Kidney (tissue), 14 donors: ENCODE measurements around the gene OTOG. TPM values are rescaled to one million over a fixed set of nuclear protein-coding genes. Genes with fewer than 3 reads are reported as not detected.

Experiments
- DNase-seq, 5 donors: peaks; one replicate each; pipeline ENCODE4 v3.0.0-alpha.2; 2013 to 2020
- FAIRE-seq: peaks from 2 replicates; lab custom pipeline; 2012; peaks lifted over from hg19 to GRCh38; lab: Jason Lieb, UNC
- H3K27ac ChIP-seq, 2 donors: one replicate each; pipeline ENCODE4 v1.7.0; 2013; ENCODE audit warnings: low read depth in 2 of 2, low read length in 2 of 2, inconsistent platforms in 1 of 2
- H3K27me3 ChIP-seq: one replicate; pipeline ENCODE4 v1.7.1; 2013; ENCODE audit warnings: low read length, inconsistent platforms; ENCODE audit not compliant: control insufficient read depth, insufficient read depth
- H3K36me3 ChIP-seq, 3 donors: one replicate each; pipeline versions ENCODE4 v1.7.0 to v1.7.1; 2013; ENCODE audit warnings: low read length in 3 of 3, control low read depth in 1 of 3, inconsistent platforms in 1 of 3; ENCODE audit not compliant: insufficient read depth in 3 of 3, control insufficient read depth in 2 of 3
- H3K4me1 ChIP-seq, 3 donors: one replicate each; pipeline versions ENCODE4 v1.7.0 to v1.7.1; 2013; ENCODE audit warnings: low read length in 3 of 3, inconsistent platforms in 1 of 3, low read depth in 1 of 3; ENCODE audit not compliant: control insufficient read depth in 2 of 3, insufficient read depth in 2 of 3
- H3K4me3 ChIP-seq, 3 donors: one replicate each; pipeline versions ENCODE4 v1.7.0 to v1.8.1; 2013; ENCODE audit warnings: low read length in 3 of 3, control low read depth in 1 of 3, inconsistent platforms in 1 of 3
- H3K9ac ChIP-seq, 3 donors: one replicate each; pipeline versions ENCODE4 v1.7.0 to v1.7.1; 2013; ENCODE audit warnings: low read length in 3 of 3, control low read depth in 1 of 3, inconsistent platforms in 1 of 3
- H3K9me3 ChIP-seq, 3 donors: one replicate each; pipeline versions ENCODE4 v1.7.0 to v1.7.1; 2013; ENCODE audit warnings: low read length in 3 of 3, control low read depth in 1 of 3, inconsistent platforms in 1 of 3; ENCODE audit not compliant: control insufficient read depth in 2 of 3, insufficient read depth in 1 of 3
- intact Hi-C: fragments of 100-400 bp; cut with DNase I; formaldehyde crosslinking; loops from one replicate; pipeline ENCODE4 v1.11.1; 2022
- polyA plus RNA-seq: library from polyadenylated mRNA; stranded (reverse); fragments of 350-450 nt; fragmentation: Illumina TruSeq; extraction: RNeasy Lipid Tissue Mini Kit (QIAGEN cat#74804); gene quantifications from one replicate; pipeline ENCODE4 v1.2.3, GENCODE V29; 2014; ENCODE audit warnings: low read depth, low replicate concordance; ENCODE audit not compliant: insufficient read depth
- total RNA-seq: library from RNA; stranded (reverse); fragmentation: NEBNext Ultra II Directional; extraction: Animal tissue kit (Norgen Biotek cat#: 25700); gene quantifications from one replicate; pipeline ENCODE4 v1.2.1, GENCODE V29; 2021
- TF ChIP-seq, protein P1 (sequence below): IDR thresholded peaks from 3 replicates; pipeline ENCODE4 v1.5.1; 2012; ENCODE audit warnings: mild to moderate bottlenecking, moderate library complexity, borderline replicate concordance; ENCODE audit not compliant: insufficient read depth; ENCODE audit errors: extremely low read depth
- donor health status: control.
- donor health status: control.
- donor health status: control.
- donor health status: control.
- donor health status: control.
- donor health status: DM: yes; HTN: yes; CAD: no.
- donor health status: Normal renal cell carcinoma (clear cell type).

OTOG gene
- total and polyA plus RNA-seq, 2 donors from 2014 or later, result 0.06 TPM; not detected in 1

DNA sequence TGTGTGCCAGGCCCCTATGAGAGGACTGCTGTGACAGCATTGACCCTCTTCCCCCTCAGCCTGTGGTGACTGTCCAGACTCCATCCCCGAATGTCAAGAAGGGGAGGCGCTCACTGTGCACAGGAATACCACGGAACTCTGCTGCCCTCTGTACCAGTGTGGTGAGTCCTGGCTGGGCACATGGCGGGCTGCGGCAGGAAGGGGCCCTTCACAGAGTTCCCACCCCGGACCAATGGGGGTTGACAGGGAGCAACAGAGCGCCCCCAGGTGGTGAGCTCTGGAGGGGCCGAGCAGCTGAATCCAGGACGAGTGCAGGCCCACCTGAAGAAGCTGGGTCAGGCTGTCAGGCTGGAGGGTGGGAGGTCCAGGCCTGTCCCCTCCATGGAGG is 88.5 kb downstream of the OTOG start:
- no peak for FAIRE-seq
- Histone ChIP-seq H3K27me3 (no peaks in the 10 kb centered on the region), H3K36me3 (no peaks in the 10 kb centered on the region), H3K9ac (no peak overlapping the region), H3K4me3 (no peak overlapping the region), H3K4me1 (no peaks in the 10 kb centered on the region), H3K9me3 (no peaks in the 10 kb centered on the region), H3K27ac (no peak overlapping the region)
- DNase-seq, result no peak
- intact Hi-C loops, result no loop called here
- TF ChIP-seq, protein P1, sequence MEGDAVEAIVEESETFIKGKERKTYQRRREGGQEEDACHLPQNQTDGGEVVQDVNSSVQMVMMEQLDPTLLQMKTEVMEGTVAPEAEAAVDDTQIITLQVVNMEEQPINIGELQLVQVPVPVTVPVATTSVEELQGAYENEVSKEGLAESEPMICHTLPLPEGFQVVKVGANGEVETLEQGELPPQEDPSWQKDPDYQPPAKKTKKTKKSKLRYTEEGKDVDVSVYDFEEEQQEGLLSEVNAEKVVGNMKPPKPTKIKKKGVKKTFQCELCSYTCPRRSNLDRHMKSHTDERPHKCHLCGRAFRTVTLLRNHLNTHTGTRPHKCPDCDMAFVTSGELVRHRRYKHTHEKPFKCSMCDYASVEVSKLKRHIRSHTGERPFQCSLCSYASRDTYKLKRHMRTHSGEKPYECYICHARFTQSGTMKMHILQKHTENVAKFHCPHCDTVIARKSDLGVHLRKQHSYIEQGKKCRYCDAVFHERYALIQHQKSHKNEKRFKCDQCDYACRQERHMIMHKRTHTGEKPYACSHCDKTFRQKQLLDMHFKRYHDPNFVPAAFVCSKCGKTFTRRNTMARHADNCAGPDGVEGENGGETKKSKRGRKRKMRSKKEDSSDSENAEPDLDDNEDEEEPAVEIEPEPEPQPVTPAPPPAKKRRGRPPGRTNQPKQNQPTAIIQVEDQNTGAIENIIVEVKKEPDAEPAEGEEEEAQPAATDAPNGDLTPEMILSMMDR, result no peak

DNA sequence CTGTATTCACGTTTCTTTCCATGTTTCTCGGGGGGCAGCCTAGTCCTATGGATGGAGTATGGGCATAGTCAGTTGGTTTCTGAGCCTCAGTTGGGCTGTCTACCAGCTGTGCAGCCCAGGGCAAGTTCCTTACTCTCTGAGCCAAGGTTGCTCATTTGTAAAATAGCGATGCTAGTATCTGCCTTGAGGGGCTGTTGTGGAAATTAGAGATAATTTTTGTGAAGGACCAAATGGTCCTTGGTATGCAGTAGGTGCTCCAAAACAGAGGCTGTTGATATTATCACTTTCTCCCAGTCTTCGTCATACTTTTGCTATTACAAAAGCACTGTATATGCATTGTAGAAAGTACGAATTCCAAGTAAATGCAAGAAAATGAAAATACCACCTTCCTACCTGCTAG is 89.7 kb downstream of the OTOG start:
- Histone ChIP-seq H3K27ac (no peak overlapping the region), H3K4me3 (no peak overlapping the region), H3K9ac (no peak overlapping the region), H3K9me3 (no peaks in the 10 kb centered on the region), H3K27me3 (no peaks in the 10 kb centered on the region), H3K4me1 (no peaks in the 10 kb centered on the region), H3K36me3 (no peaks in the 10 kb centered on the region)
- no peak for DNase-seq
- FAIRE-seq, result no peak
- TF ChIP-seq, protein P1, result no peak
- intact Hi-C loops, result no loop called here

DNA sequence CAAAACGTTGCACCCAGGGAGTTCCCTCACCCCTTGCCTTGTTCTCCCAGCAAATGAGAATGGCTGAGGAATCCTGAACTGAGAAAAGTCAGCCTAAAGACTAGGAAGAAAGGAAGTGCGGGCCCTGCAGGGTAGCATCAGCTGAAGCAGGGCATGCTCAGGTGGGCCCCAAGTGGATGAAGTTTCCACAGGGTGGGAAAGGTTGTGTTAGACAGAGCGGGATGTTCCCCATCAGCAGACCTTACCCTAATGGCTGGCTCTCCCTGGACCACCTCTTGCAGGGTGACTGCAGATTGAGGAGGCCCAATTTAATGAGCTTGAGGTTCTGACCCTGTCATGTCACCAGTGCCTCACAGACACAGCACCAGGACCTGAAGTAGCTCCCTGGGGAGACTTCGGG is 90.8 kb downstream of the OTOG start:
- Histone ChIP-seq H3K9me3 (no peaks in the 10 kb centered on the region), H3K27me3 (no peaks in the 10 kb centered on the region), H3K27ac (no peak overlapping the region), H3K36me3 (no peaks in the 10 kb centered on the region), H3K4me3 (no peak overlapping the region), H3K9ac (no peak overlapping the region), H3K4me1 (no peaks in the 10 kb centered on the region)
- FAIRE-seq (no peak), DNase-seq (no peak)
- intact Hi-C loops, result no loop called here
- TF ChIP-seq, protein P1, result no peak

DNA sequence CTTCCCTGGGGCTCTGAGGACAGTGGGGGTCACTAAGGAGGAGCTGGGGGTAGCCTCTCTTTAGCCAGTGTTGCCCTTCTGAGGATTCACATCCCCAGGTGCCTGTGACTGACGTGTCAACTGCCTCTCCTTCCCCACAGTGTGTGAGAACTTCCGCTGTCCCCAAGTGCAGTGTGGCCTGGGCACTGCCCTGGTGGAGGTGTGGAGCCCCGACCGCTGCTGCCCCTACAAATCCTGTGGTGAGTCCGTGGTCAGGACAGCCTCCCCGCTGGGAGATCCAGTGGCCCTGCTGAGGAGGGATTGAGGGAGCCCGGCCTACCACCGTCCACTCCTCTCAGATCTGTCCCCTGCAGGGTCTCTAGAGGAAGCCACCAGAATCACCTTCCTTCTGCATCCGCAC is 91.3 kb downstream of the OTOG start:
- FAIRE-seq, result no peak
- Histone ChIP-seq H3K27ac (no peak overlapping the region), H3K9me3 (no peaks in the 10 kb centered on the region), H3K36me3 (no peaks in the 10 kb centered on the region), H3K4me1 (no peaks in the 10 kb centered on the region), H3K9ac (no peak overlapping the region), H3K27me3 (no peaks in the 10 kb centered on the region), H3K4me3 (no peak overlapping the region)
- TF ChIP-seq, protein P1, result no peak
- DNase-seq, result no peak
- intact Hi-C loops, result no loop called here
